GM13976 (cell line): ENCODE measurements around the gene WDFY4.
A peak's percentile ranks its signal among the peaks of the same experiment; 100 is the strongest.

Source experiments
- DNase-seq: peaks from one replicate; pipeline ENCODE4 v3.0.0; 2012; ENCODE audit warnings: low spot score
- in situ Hi-C: fragments of 300-500 bp; cut with MboI; formaldehyde crosslinking; loops from one replicate; pipeline ENCODE4 v1.12.0; 2022; ENCODE audit warnings: low sequenced_read_pairs, mixed read lengths, inconsistent platforms; ENCODE audit not compliant: unreplicated experiment
- TF ChIP-seq, protein P1 (sequence below): IDR thresholded peaks from 2 replicates; pipeline ENCODE4 v1.5.1; 2012; ENCODE audit warnings: borderline replicate concordance, mild to moderate bottlenecking; ENCODE audit not compliant: insufficient read depth; ENCODE audit errors: extremely low read depth, missing control alignments, control extremely low read depth

WDFY4 gene

DNA sequence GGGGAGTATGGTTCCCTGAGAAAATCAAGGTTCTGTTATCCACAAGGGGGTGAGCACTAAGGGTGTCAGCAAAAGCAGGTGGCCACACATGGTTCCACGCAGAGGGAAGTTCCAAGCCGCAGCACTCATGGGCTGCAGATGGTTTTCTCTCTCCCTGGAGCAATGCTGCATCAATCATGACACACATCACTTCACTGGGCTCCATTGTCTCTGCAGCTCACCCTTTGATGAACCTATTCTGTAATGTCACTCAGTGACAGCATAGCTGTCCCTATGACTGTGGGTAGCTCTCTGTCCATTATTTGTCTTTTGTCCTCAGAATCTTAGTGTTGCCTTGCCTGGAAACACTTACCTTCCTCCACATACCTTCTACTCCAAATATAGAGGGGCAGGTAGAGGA, 220.2 kb downstream of the WDFY4 start:
- TF ChIP-seq, protein P1, sequence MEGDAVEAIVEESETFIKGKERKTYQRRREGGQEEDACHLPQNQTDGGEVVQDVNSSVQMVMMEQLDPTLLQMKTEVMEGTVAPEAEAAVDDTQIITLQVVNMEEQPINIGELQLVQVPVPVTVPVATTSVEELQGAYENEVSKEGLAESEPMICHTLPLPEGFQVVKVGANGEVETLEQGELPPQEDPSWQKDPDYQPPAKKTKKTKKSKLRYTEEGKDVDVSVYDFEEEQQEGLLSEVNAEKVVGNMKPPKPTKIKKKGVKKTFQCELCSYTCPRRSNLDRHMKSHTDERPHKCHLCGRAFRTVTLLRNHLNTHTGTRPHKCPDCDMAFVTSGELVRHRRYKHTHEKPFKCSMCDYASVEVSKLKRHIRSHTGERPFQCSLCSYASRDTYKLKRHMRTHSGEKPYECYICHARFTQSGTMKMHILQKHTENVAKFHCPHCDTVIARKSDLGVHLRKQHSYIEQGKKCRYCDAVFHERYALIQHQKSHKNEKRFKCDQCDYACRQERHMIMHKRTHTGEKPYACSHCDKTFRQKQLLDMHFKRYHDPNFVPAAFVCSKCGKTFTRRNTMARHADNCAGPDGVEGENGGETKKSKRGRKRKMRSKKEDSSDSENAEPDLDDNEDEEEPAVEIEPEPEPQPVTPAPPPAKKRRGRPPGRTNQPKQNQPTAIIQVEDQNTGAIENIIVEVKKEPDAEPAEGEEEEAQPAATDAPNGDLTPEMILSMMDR: no peak
- in situ Hi-C loops: no loop called here

DNA sequence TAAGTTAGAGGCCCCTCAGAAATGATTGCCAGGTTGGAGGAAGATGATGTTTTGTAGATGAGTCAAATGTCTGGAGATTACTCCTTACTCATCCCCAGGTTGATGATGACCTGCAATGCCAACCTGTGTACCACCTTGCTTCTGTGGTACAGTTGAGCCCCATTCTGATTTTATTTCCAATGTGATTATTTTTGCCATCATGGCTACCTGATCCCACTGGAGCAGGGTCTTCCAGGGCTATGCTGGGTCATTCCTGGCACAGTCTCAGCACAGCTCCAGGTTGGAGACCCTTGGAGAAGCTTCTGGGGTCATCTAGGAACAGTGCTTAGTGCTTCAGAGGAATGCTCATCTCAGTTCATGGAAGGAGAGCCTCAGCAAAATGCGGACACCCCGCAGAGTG, 220.6 kb downstream of the WDFY4 start:
- DNase-seq: no peak
- in situ Hi-C loops: no loop called here
- TF ChIP-seq, protein P1: no peak

More for the DNA sequence above, 220.2 kb downstream of the WDFY4 start:
- DNase-seq: no peak

DNA sequence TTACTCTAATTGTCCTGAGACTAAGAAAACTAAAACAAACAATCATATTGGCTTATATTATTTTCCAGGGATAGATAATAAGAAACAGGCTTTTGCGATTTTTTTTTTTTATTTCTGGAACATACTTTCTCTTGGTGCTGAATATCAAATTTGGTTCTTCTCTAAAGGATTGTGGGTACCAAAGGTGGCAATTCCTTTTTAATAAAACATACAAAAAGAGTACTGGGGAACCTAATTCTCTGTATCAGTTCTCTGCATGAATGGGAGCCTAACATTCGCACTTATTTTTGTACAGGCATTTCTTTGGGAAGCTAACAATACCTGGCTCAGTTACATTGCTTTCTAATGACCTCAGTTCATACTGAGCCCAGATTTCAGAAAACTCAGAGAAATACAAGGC, 222.2 kb downstream of the WDFY4 start:
- TF ChIP-seq, protein P1: no peak
- DNase-seq: no peak
- in situ Hi-C loops: no loop called here

DNA sequence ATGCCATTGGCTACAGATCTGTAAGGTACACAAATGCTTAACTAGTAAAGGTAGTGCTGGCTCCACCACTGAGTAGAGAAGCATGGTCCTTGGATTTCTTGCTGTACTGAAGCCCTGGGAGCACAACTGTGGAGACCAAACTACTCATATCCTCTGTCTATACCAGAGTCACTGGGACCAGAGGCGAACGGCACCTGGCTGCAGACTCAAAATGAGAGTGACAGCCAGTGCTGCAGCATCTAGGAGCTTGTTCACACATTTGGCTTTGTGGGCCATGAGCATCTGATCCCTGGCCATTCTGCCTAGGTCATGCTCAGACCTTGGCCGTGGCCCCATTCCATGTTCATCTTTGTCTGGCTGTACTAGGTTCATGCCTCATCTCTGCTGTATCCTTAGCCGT, 223.1 kb downstream of the WDFY4 start:
- peak; percentile 60 for DNase-seq
- TF ChIP-seq, protein P1: no peak

DNA sequence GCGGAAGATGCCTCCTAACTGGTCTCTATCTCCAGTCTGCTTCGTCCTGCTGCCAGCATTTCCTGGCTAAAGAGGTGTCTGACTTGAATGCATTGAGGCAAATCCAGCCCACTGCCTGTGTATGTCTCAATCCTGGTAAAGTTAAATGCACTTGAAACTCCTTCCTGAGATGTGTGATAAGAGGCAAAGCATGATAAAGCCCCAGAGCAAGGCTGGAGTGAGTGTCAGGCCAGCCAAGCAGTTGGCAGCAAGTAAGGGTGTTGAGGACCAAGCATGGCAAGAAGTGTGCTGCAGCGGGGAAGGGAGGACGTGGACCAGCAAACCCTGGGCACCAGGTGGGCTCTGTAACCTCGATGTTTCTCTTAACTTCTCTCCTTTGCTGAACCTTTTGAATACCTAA, 225.9 kb downstream of the WDFY4 start:
- in situ Hi-C loops: no loop called here
- TF ChIP-seq, protein P1: no peak
- no peak for DNase-seq

More for the DNA sequence above, 223.1 kb downstream of the WDFY4 start:
- in situ Hi-C loops: no loop called here

DNA sequence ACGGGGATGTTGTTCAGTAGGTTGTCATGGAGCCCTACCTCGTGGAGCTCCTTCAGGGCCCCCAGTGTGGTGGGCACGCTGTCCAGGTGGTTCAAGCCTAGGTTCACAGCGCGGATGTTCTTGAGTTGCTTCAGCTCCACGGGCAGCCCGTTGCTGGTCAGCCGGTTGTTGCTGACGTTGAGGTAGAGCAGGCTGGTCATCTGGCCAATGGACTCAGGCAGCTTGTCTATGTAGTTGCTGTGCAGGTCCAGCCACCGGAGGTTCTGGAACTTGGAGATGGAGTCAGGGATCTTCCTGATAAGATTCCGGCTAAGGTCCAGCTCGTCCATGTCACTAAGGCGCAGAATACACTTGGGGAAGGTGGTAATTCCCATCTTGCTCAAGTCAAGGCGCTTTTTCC, 229.0 kb downstream of the WDFY4 start:
- TF ChIP-seq, protein P1: no peak
- in situ Hi-C loops: no loop called here

DNA sequence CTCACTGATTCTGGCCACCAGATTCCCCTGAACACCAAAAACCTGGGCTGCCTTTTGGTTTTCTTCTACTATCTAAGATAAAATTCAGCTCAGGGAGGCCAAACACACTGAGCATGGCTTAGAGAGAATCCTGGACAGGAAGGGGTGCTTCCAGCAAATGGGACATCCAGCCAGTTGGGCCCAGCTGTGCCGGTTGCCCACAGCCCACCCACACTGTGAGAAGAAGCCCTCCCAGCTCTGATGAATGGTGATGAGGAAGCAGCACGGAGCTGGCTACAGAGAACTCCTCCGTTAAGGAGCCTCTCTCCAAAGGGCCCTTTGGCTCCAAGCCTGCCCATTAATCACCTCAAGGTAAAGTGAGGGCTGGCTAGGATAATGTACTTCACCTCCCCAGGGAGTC, 239.1 kb downstream of the WDFY4 start:
- DNase-seq: no peak
- TF ChIP-seq, protein P1: no peak
- in situ Hi-C loops: no loop called here

More for the DNA sequence above, 229.0 kb downstream of the WDFY4 start:
- no peak for DNase-seq
